NCI-H2107 treated with DMSO at 0.1 percent for 48 hours (cell line): ENCODE results near the gene IFI16.
"Not testable (repeated sequence)": the region's sequence is repeated elsewhere in the genome, so short reads cannot be mapped to it uniquely, and the experiment has no call there.

Experiments used
- DNase-seq: peaks from one replicate; lab custom pipeline; 2025; ENCODE audit not compliant: unreplicated experiment; lab: John Stamatoyannopoulos, UW

IFI16 gene

GRCh38 chr1:159092036-159092760 lies 82.5 kb downstream of the IFI16 start:
- DNase-seq = no peak

DNA sequence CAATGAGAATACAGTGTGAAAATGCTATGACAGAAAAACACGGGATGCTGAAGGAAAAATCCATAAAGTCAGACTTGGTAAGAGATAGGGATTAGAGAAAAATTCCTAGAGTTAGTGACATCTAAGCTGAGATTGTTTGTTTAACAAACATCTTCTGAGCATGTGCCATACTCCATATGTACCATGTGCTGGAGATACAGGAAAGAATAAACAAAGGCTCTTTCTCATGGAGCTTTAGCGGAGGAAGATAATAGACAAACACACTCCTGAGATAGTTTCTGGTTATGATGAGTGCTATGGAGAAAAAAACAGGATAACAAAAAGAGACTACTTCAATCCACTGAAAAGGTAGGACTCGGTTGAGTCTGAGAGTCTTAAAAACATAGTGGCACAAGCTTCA lies 88.9 kb downstream of the IFI16 start:
- DNase-seq = no peak

DNA sequence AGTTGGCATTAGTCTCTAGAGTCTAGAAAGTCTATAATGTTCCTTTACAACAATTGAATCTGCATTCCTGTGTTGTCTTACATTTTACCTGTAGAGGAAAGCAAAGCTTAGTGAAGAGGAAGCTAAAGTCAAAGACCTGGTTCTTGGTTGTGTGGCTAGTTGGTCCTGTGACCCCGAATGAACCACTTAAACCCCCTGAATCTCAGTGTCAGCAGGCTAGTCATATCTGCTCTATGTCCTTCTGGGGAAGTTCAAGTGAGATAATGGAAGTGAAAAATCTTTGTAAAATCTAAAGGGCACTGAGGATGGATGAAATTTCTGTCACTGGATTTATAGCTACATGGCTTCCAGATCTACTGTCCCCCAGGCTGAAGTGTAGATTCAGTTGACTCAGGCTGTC lies 90.9 kb downstream of the IFI16 start:
- DNase-seq = no peak

DNA sequence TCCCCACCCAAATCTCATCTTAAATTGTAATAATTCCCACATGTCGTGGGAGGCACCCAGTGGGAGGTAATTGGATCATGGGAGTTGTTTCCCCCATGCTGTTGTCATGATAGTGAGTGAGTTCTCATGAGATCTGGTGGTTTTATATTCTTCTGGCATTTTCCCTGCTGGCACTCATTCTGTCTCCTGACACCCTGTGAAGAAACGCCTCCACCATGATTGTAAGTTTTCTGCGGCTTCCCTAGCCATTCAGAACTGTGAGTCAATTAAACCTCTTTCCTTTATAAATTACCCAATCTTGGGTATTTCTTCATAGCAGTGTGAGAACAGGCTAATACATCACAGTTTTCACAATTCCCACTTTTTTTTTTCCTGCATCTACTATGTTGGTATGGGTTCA lies 93.3 kb downstream of the IFI16 start:
- not testable (repeated sequence) for DNase-seq
